Brain microvascular endothelial cell (primary cell): Measurements from ENCODE around the gene PNCK.

Source experiments
- DNase-seq: peaks from one replicate; pipeline ENCODE4 v3.0.0-alpha.2; 2020
- H3K27ac ChIP-seq: fragments of 250-450 bp; sonication (Bioruptor Pico); 2 replicates; pipeline ENCODE4 v1.5.1; 2020; ENCODE audit warnings: mild to moderate bottlenecking, moderate library complexity
- H3K27me3 ChIP-seq: fragments of 250-450 bp; sonication (Bioruptor Pico); replicated peaks from 2 replicates; pipeline ENCODE4 v1.5.1; 2020; ENCODE audit warnings: mild to moderate bottlenecking
- H3K36me3 ChIP-seq: fragments of 250-450 bp; sonication (Bioruptor Pico); replicated peaks from 2 replicates; pipeline ENCODE4 v1.5.1; 2020; ENCODE audit warnings: mild to moderate bottlenecking
- H3K4me3 ChIP-seq: 2 replicates; pipeline ENCODE4 v1.5.1; 2011; ENCODE audit warnings: low read depth, mild to moderate bottlenecking, control low read depth, low read length, moderate library complexity
- CTCF ChIP-seq: IDR thresholded peaks from 2 replicates; pipeline ENCODE4 v1.5.1; 2011; ENCODE audit warnings: low read depth, mild to moderate bottlenecking, moderate library complexity, low read length, control low read depth, inconsistent platforms; ENCODE audit errors: missing control alignments
- in situ Hi-C: cut with HindIII; loops from 2 replicates; pipeline ENCODE4 v1.10.0; 2017; ENCODE audit warnings: low sequenced_read_pairs, low pct_ligation_motif_present

Gene PNCK

DNA sequence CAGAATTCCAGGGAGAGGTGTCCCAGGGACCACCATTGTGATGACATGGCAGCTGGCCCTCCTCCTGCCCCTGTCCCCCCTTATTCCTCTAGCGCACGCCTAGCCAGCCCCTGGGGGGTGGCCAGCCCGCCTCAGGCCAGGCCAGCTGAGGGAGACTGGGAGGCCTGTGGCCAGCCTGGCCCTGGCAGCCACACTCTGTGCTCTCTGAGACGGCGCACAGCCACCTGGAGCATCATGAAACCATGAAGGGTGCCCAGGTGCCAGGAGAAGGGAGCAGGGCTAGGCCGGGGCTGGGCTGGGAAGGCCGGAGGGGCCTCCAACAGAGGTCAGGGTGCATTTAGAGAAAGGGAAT lies 41.0 kb downstream of the PNCK start:
- Histone ChIP-seq H3K36me3 (no peaks in the 10 kb centered on the region), H3K27me3 (no peaks in the 10 kb centered on the region), H3K27ac (no peak overlapping the region), H3K4me3 (no peak overlapping the region)
- TF ChIP-seq CTCF, result no peak
- no peak for DNase-seq
- in situ Hi-C loops, result no loop called here

DNA sequence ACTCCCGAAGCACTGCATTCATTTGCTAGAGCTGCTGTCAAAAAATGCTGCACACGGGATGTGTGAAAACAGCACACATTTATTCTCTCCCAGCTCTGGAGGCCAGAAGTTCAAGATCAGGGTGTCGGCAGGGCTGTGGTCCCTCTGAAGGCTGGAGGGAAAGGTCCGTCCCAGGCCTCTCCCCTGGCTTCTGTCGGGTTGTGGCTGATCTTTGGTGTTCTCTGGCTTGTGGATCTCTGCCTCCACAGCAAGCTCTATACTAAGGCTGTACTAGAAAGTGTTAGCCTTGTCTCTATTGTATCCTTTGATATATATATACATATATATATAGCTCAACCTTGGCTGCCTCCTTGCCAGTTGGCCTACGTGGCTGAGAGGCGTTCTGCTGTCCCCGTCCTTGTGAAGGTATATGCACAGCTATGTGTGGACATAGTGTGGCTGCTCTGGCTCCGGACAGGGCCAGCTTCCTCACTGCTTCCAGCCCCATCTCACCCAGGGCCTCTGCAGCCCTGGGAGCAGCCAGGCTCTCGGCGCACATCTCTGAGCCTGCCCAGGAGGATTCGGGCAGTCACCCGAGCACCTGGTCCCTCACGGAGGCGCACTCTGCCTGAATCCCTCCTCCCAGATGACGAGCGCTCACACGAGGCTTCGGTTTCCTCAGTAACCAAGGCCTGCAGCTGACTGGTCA lies 41.6 kb downstream of the PNCK start:
- H3K27ac ChIP-seq, result no peak overlapping the region
- no peak for DNase-seq
- H3K27me3 ChIP-seq, result no peaks in the 10 kb centered on the region
- in situ Hi-C loops, result no loop called here
- no peak overlapping the region for H3K4me3 ChIP-seq
- no peak for TF ChIP-seq CTCF
- H3K36me3 ChIP-seq, result no peaks in the 10 kb centered on the region

DNA sequence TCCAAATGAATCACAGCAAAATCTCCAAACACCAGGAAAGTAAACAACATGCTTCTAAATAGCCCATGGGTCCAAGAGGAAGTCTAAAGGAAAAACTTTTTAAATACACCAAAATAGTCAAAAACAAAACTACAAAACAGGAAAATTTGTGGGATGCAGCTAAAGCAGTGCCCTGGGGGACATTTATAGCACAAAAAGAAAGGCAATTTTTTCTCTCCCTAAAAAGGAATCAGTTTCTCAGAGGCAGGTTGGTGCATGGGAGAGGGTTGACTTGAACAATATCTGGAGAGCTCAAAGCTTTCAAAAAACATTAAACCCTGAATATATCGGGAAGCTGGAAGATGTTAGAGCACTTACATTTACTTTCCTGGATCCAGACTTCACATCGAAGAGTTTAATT lies 42.3 kb downstream of the PNCK start:
- no peak for TF ChIP-seq CTCF
- no peak for DNase-seq
- Histone ChIP-seq H3K4me3 (no peak overlapping the region), H3K27me3 (no peaks in the 10 kb centered on the region), H3K36me3 (no peaks in the 10 kb centered on the region), H3K27ac (no peak overlapping the region)
- in situ Hi-C loops, result no loop called here

DNA sequence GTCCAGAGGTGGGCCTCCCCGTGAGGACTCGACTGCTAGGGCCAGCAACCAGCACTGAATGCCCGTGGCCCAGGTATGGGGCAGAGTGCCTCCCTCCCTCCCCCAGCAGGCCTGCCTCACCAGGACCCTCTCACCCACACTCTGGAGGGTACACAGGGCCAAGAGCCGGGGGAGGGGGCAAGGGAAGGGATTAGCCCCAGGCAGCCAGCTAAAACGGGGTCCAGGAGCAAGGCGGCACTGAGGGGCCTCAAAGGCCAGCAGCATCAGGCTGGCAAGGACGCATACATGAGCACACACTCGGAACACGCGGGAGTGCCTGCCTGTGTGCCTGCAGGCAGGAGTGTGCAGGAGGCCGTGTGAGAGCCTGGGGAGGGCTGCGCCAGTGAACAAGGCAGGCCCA lies 44.9 kb downstream of the PNCK start:
- no peaks in the 10 kb centered on the region for H3K27me3 ChIP-seq
- H3K36me3 ChIP-seq, result no peaks in the 10 kb centered on the region
- no peak for DNase-seq
- H3K27ac ChIP-seq, result no peak overlapping the region
- H3K4me3 ChIP-seq, result no peak overlapping the region
- in situ Hi-C loops, result no loop called here
- TF ChIP-seq CTCF, result no peak

- DNase-seq, result no peak
- TF ChIP-seq CTCF, result no peak
These were observed 45.5 kb downstream of the PNCK start for GRCh38 chrX:153628129-153628528.

GRCh38 chrX:153627675-153628111 lies 45.9 kb downstream of the PNCK start:
- H3K27ac ChIP-seq, result no peak overlapping the region
- no peak overlapping the region for H3K4me3 ChIP-seq
- H3K27me3 ChIP-seq, result no peaks in the 10 kb centered on the region
- in situ Hi-C loops, result no loop called here
- DNase-seq, result no peak
- TF ChIP-seq CTCF, result no peak
- no peaks in the 10 kb centered on the region for H3K36me3 ChIP-seq

More at GRCh38 chrX:153628129-153628528, 45.5 kb downstream of the PNCK start:
- Histone ChIP-seq H3K36me3 (no peaks in the 10 kb centered on the region), H3K27ac (no peak overlapping the region), H3K27me3 (no peaks in the 10 kb centered on the region), H3K4me3 (no peak overlapping the region)
- in situ Hi-C loops, result no loop called here
